Renal cortical epithelial cell (primary cell): Measurements from ENCODE around the gene ICAM5. TPM values are rescaled to one million over a fixed set of nuclear protein-coding genes. Genes with fewer than 3 reads are reported as not detected.

Source experiments
- DNase-seq: peaks from one replicate; pipeline ENCODE4 v3.0.0-alpha.2; 2011; ENCODE audit warnings: low read depth
- total RNA-seq: library from RNA; depleted of rRNA; stranded (reverse); fragments of >200 nt; gene quantifications from 2 replicates; pipeline ENCODE4 v1.2.3, GENCODE V29; 2014

Gene ICAM5
- total RNA-seq, 1 donor from 2014 or later, result 0.40 TPM

- no peak for DNase-seq
Measured at GRCh38 chr19:10344780-10345179, 55.0 kb downstream of the ICAM5 start.

Other genes with a start within 250 kb of the ICAM5 start
- gene SHFL, start 203.6 kb upstream of the ICAM5 start, total RNA-seq, result 22.1 and 24.1 TPM in 2 replicates
- gene ANGPTL6, start 187.3 kb upstream of the ICAM5 start, total RNA-seq, result under 0.01 and 0.35 TPM in 2 replicates
- gene PPAN, start 183.6 kb upstream of the ICAM5 start, total RNA-seq, result 41.0 and 46.2 TPM in 2 replicates
- 10.2 TPM in 1 of 2 replicates, not detected in the other for gene P2RY11, start 178.3 kb upstream of the ICAM5 start, total RNA-seq
- gene EIF3G, start 170.1 kb upstream of the ICAM5 start, total RNA-seq, result 309 and 416 TPM in 2 replicates
- gene DNMT1, start 95.0 kb upstream of the ICAM5 start, total RNA-seq, result 37.4 and 38.0 TPM in 2 replicates
- 3.0 and 3.3 TPM in 2 replicates for gene S1PR2, start 58.6 kb upstream of the ICAM5 start, total RNA-seq
- 23.1 and 29.5 TPM in 2 replicates for gene MRPL4, start 37.7 kb upstream of the ICAM5 start, total RNA-seq
- gene ICAM1, start 18.8 kb upstream of the ICAM5 start, total RNA-seq, result 38.4 and 130 TPM in 2 replicates
- 0.35 and 0.69 TPM in 2 replicates for gene ICAM4, start 3.0 kb upstream of the ICAM5 start, total RNA-seq
- 0.17 and 0.70 TPM in 2 replicates for gene ZGLP1, start 19.9 kb downstream of the ICAM5 start, total RNA-seq
- gene FDX2, start 26.1 kb downstream of the ICAM5 start, total RNA-seq, result 22.2 and 47.1 TPM in 2 replicates
- 8.0 and 33.1 TPM in 2 replicates for gene RAVER1, start 43.6 kb downstream of the ICAM5 start, total RNA-seq
- 2.8 and 7.6 TPM in 2 replicates for gene ICAM3, start 49.7 kb downstream of the ICAM5 start, total RNA-seq
- gene TYK2, start 90.6 kb downstream of the ICAM5 start, total RNA-seq, result 66.7 and 74.2 TPM in 2 replicates
- 187 and 245 TPM in 2 replicates for gene CDC37, start 113.6 kb downstream of the ICAM5 start, total RNA-seq
- gene PDE4A, start 130.6 kb downstream of the ICAM5 start, total RNA-seq, result 1.0 and 8.7 TPM in 2 replicates
- gene KEAP1, start 213.4 kb downstream of the ICAM5 start, total RNA-seq, result 64.4 and 75.4 TPM in 2 replicates
- gene S1PR5, start 227.5 kb downstream of the ICAM5 start, total RNA-seq, result not detected in 2 replicates